GM23338 (cell line): ENCODE measurements around the gene TAOK3. TPM values are rescaled to one million over a fixed set of nuclear protein-coding genes. Genes with fewer than 3 reads are reported as not detected.

ENCODE experiments used
- ATAC-seq: fragments of 200-7000 bp; cut with Tn5 transposase; 3 replicates; pipeline ENCODE4 v1.9.1; 2020
- DNase-seq: peaks from one replicate; pipeline ENCODE4 v3.0.0-alpha.2; 2015; ENCODE audit warnings: low spot score
- H2AFZ ChIP-seq: fragments of 200-600 bp; sonication (generic); 2 replicates; pipeline ENCODE4 v1.8.0; 2016; ENCODE audit warnings: antibody characterized with exemption, mild to moderate bottlenecking, moderate library complexity
- H3F3A ChIP-seq: fragments of 200-600 bp; sonication (generic); replicated peaks from 2 replicates; pipeline ENCODE4 v1.8.0; 2017; ENCODE audit warnings: antibody characterized with exemption, mixed run types, low read depth
- H3K27ac ChIP-seq: fragments of 200-600 bp; sonication (generic); 2 replicates; pipeline ENCODE4 v1.6.1; 2016; ENCODE audit warnings: low read depth
- H3K27me3 ChIP-seq: fragments of 200-600 bp; sonication (generic); 2 replicates; pipeline ENCODE4 v1.8.0; 2016; ENCODE audit warnings: mild to moderate bottlenecking, mixed run types, moderate library complexity; ENCODE audit not compliant: insufficient read depth
- H3K36me3 ChIP-seq: fragments of 200-600 bp; sonication (generic); 2 replicates; pipeline ENCODE4 v1.8.0; 2016; ENCODE audit warnings: mild to moderate bottlenecking; ENCODE audit not compliant: insufficient read depth
- H3K4me1 ChIP-seq: fragments of 200-600 bp; sonication (generic); 2 replicates; pipeline ENCODE4 v1.8.0; 2016; ENCODE audit warnings: mild to moderate bottlenecking, moderate library complexity; ENCODE audit not compliant: insufficient read depth
- H3K4me2 ChIP-seq: fragments of 200-600 bp; sonication (generic); 2 replicates; pipeline ENCODE4 v1.7.1; 2017; ENCODE audit warnings: mixed run types
- H3K4me3 ChIP-seq: fragments of 200-600 bp; sonication (generic); 2 replicates; pipeline ENCODE4 v1.6.1; 2016; ENCODE audit warnings: mixed run types
- H3K79me2 ChIP-seq: fragments of 200-600 bp; sonication (generic); replicated peaks from 2 replicates; pipeline ENCODE4 v1.8.0; 2017; ENCODE audit warnings: mild to moderate bottlenecking; ENCODE audit not compliant: insufficient read depth
- H3K9me2 ChIP-seq: fragments of 200-600 bp; sonication (generic); 2 replicates; pipeline ENCODE4 v1.8.0; 2017; ENCODE audit not compliant: insufficient read depth
- H4K20me1 ChIP-seq: fragments of 200-600 bp; sonication (generic); replicated peaks from 2 replicates; pipeline ENCODE4 v1.8.0; 2017; ENCODE audit warnings: mild to moderate bottlenecking; ENCODE audit not compliant: insufficient read depth
- H3K27ac Mint-ChIP-seq: 2 replicates; pipeline ENCODE4 v1.8.0; 2020; ENCODE audit warnings: inconsistent platforms, mild to moderate bottlenecking, moderate library complexity, mixed read lengths
- H3K27me3 Mint-ChIP-seq: 3 replicates; pipeline ENCODE4 v1.8.0; 2022; ENCODE audit warnings: low read depth, mild to moderate bottlenecking, moderate library complexity, mixed read lengths, inconsistent platforms; ENCODE audit not compliant: insufficient read depth, poor library complexity
- H3K36me3 Mint-ChIP-seq: 3 replicates; pipeline ENCODE4 v1.8.0; 2021; ENCODE audit warnings: low read depth, mild to moderate bottlenecking, inconsistent platforms, moderate library complexity, mixed read lengths
- H3K4me1 Mint-ChIP-seq: 3 replicates; pipeline ENCODE4 v1.8.0; 2020; ENCODE audit warnings: mild to moderate bottlenecking, inconsistent platforms, mixed read lengths
- H3K4me3 Mint-ChIP-seq: 3 replicates; pipeline ENCODE4 v1.8.0; 2021; ENCODE audit warnings: moderate library complexity, mild to moderate bottlenecking, inconsistent platforms, mixed read lengths
- H3K9me3 Mint-ChIP-seq: 3 replicates; pipeline ENCODE4 v1.8.0; 2020; ENCODE audit warnings: moderate library complexity, mild to moderate bottlenecking, inconsistent platforms, mixed read lengths
- EZH2 ChIP-seq: fragments of 200-600 bp; sonication (generic); IDR thresholded peaks from one replicate; pipeline ENCODE4 v1.8.0; 2017; ENCODE audit warnings: antibody characterized with exemption, mild to moderate bottlenecking, low read depth; ENCODE audit not compliant: unreplicated experiment
- NANOG ChIP-seq: IDR thresholded peaks from 2 replicates; pipeline ENCODE4 v1.6.1; 2016; ENCODE audit warnings: antibody characterized with exemption, borderline replicate concordance
- POLR2AphosphoS5 ChIP-seq: IDR thresholded peaks from 2 replicates; pipeline ENCODE4 v1.6.1; 2016; ENCODE audit warnings: antibody characterized with exemption, low read depth
- ZNF114 ChIP-seq: fragments of 250-450 bp; sonication (Bioruptor Pico); IDR thresholded peaks from 2 replicates; pipeline ENCODE4 v1.5.0; 2020; ENCODE audit warnings: mild to moderate bottlenecking, moderate library complexity
- polyA plus RNA-seq: library from polyadenylated mRNA; unstranded; fragments of >200 nt; fragmentation: Nextera tagmentation; extraction: Ambion mirVana; gene quantifications from 2 replicates; pipeline ENCODE4 v1.2.1, GENCODE V29; 2016
- total RNA-seq: library from RNA; depleted of rRNA; stranded (reverse); fragments of >200 nt; shearing (Covaris generic); gene quantifications from 2 replicates; pipeline ENCODE4 v1.2.3, GENCODE V29; 2014
- TF ChIP-seq, protein P1 (sequence below): fragments of 250-450 bp; sonication (Bioruptor Pico); IDR thresholded peaks from 2 replicates; pipeline ENCODE4 v1.5.0; 2020; ENCODE audit warnings: mild to moderate bottlenecking, moderate library complexity
- TF ChIP-seq, protein P2 (sequence below), 2 experiments: fragments of 200-600 bp in 1 of 2; sonication (generic) in 1 of 2; conservative IDR thresholded peaks; 2 replicates each; pipeline versions ENCODE4 v1.5.1 to v1.6.1; 2016 to 2017; ENCODE audit warnings: antibody characterized with exemption in 2 of 2, low read depth in 2 of 2, mild to moderate bottlenecking in 2 of 2, moderate library complexity in 1 of 2

Gene TAOK3
- total and polyA plus RNA-seq, 2 experiments from 2014 or later, result 7.6 to 20.4 TPM

DNA sequence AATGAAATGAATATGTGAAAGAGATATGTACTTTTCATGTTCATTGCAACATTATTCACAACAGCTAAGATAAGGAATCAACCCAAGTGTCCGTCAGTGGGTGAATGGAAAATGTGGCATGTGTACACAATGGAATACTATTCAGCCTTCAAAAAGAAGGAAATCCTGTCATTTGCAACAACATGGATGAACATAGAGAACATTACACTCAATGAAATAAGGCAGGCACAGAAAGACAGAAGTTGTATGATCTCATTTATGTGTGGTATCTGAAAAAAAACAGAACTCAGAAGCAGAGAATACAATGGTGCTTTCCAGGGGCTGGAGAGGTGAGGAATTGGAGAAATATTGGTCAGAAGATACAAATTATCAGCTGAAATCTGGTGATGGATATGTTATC lies 54.0 kb downstream of the TAOK3 start:
- H3K4me3 ChIP-seq, result no peak overlapping the region
- TF ChIP-seq EZH2, result no peak
- TF ChIP-seq NANOG, result no peak
- no peak for TF ChIP-seq POLR2AphosphoS5
- no peak for TF ChIP-seq ZNF114 (CRISPR knock-in tag)
- TF ChIP-seq, protein P1, sequence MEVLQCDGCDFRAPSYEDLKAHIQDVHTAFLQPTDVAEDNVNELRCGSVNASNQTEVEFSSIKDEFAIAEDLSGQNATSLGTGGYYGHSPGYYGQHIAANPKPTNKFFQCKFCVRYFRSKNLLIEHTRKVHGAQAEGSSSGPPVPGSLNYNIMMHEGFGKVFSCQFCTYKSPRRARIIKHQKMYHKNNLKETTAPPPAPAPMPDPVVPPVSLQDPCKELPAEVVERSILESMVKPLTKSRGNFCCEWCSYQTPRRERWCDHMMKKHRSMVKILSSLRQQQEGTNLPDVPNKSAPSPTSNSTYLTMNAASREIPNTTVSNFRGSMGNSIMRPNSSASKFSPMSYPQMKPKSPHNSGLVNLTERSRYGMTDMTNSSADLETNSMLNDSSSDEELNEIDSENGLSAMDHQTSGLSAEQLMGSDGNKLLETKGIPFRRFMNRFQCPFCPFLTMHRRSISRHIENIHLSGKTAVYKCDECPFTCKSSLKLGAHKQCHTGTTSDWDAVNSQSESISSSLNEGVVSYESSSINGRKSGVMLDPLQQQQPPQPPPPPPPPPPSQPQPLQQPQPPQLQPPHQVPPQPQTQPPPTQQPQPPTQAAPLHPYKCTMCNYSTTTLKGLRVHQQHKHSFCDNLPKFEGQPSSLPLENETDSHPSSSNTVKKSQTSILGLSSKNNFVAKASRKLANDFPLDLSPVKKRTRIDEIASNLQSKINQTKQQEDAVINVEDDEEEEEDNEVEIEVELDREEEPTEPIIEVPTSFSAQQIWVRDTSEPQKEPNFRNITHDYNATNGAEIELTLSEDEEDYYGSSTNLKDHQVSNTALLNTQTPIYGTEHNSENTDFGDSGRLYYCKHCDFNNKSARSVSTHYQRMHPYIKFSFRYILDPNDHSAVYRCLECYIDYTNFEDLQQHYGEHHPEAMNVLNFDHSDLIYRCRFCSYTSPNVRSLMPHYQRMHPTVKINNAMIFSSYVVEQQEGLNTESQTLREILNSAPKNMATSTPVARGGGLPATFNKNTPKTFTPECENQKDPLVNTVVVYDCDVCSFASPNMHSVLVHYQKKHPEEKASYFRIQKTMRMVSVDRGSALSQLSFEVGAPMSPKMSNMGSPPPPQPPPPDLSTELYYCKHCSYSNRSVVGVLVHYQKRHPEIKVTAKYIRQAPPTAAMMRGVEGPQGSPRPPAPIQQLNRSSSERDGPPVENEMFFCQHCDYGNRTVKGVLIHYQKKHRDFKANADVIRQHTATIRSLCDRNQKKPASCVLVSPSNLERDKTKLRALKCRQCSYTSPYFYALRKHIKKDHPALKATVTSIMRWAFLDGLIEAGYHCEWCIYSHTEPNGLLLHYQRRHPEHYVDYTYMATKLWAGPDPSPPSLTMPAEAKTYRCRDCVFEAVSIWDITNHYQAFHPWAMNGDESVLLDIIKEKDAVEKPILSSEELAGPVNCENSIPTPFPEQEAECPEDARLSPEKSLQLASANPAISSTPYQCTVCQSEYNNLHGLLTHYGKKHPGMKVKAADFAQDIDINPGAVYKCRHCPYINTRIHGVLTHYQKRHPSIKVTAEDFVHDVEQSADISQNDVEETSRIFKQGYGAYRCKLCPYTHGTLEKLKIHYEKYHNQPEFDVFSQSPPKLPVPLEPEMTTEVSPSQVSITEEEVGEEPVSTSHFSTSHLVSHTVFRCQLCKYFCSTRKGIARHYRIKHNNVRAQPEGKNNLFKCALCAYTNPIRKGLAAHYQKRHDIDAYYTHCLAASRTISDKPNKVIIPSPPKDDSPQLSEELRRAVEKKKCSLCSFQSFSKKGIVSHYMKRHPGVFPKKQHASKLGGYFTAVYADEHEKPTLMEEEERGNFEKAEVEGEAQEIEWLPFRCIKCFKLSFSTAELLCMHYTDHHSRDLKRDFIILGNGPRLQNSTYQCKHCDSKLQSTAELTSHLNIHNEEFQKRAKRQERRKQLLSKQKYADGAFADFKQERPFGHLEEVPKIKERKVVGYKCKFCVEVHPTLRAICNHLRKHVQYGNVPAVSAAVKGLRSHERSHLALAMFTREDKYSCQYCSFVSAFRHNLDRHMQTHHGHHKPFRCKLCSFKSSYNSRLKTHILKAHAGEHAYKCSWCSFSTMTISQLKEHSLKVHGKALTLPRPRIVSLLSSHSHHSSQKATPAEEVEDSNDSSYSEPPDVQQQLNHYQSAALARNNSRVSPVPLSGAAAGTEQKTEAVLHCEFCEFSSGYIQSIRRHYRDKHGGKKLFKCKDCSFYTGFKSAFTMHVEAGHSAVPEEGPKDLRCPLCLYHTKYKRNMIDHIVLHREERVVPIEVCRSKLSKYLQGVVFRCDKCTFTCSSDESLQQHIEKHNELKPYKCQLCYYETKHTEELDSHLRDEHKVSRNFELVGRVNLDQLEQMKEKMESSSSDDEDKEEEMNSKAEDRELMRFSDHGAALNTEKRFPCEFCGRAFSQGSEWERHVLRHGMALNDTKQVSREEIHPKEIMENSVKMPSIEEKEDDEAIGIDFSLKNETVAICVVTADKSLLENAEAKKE, result no peak
- TF ChIP-seq, protein P2, sequence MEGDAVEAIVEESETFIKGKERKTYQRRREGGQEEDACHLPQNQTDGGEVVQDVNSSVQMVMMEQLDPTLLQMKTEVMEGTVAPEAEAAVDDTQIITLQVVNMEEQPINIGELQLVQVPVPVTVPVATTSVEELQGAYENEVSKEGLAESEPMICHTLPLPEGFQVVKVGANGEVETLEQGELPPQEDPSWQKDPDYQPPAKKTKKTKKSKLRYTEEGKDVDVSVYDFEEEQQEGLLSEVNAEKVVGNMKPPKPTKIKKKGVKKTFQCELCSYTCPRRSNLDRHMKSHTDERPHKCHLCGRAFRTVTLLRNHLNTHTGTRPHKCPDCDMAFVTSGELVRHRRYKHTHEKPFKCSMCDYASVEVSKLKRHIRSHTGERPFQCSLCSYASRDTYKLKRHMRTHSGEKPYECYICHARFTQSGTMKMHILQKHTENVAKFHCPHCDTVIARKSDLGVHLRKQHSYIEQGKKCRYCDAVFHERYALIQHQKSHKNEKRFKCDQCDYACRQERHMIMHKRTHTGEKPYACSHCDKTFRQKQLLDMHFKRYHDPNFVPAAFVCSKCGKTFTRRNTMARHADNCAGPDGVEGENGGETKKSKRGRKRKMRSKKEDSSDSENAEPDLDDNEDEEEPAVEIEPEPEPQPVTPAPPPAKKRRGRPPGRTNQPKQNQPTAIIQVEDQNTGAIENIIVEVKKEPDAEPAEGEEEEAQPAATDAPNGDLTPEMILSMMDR (conservative IDR thresholded peaks at IDR 0.05; ENCODE audit: low read depth in 2 of 2), result no peak
- no peak overlapping the region for H3K27ac ChIP-seq
- no peaks in the 10 kb centered on the region for H3K27me3 ChIP-seq
- ATAC-seq, result no peak
- no peaks in the 10 kb centered on the region for H3K36me3 Mint-ChIP-seq
- H2AFZ ChIP-seq, result no peak overlapping the region
- H3K27ac Mint-ChIP-seq, result no peak overlapping the region
- H3K36me3 ChIP-seq, result no peaks in the 10 kb centered on the region
- no peaks in the 10 kb centered on the region; the same call in 2 of the 3 replicates for H3K9me3 Mint-ChIP-seq
- no peak for DNase-seq
- 0 out of 2 replicates have a peak, but pooled peaks cover 2% of the 10 kb centered on the region for H4K20me1 ChIP-seq
- no peaks in the 10 kb centered on the region for H3F3A ChIP-seq
- H3K4me1 ChIP-seq, result no peaks in the 10 kb centered on the region
- no peak overlapping the region for H3K4me3 Mint-ChIP-seq
- H3K27me3 Mint-ChIP-seq, result no peaks in the 10 kb centered on the region
- H3K9me2 ChIP-seq, result no peaks in the 10 kb centered on the region
- no peaks in the 10 kb centered on the region for H3K79me2 ChIP-seq
- no peak overlapping the region for H3K4me2 ChIP-seq
- no peaks in the 10 kb centered on the region for H3K4me1 Mint-ChIP-seq
